SK-N-SH treated with all-trans-retinoic acid at 6 μM for 48 hours (cell line): ENCODE results near the gene SUGP1.

Source experiments
- ATAC-seq: fragments of 200-7000 bp; cut with Tn5 transposase; 3 replicates; pipeline ENCODE4 v1.9.1; 2020; ENCODE audit warnings: mild to moderate bottlenecking, moderate library complexity
- ARNTL ChIP-seq: fragments of 450-650 bp; formaldehyde crosslinking; IDR thresholded peaks from 2 replicates; pipeline ENCODE4 v1.5.0; 2020; ENCODE audit warnings: low read depth, mild to moderate bottlenecking, moderate library complexity, borderline replicate concordance
- BACH2 ChIP-seq: fragments of 250-450 bp; sonication (Bioruptor Pico); IDR thresholded peaks from 2 replicates; pipeline ENCODE4 v1.9.0; 2021; ENCODE audit warnings: mild to moderate bottlenecking, borderline replicate concordance
- CREB5 ChIP-seq: fragments of 250-450 bp; sonication (Bioruptor Pico); IDR thresholded peaks from 2 replicates; pipeline ENCODE4 v1.5.1; 2020; ENCODE audit warnings: low read depth, mild to moderate bottlenecking, moderate library complexity
- CSDC2 ChIP-seq: fragments of 250-450 bp; sonication (Bioruptor Pico); IDR thresholded peaks from 2 replicates; pipeline ENCODE4 v1.5.0; 2020; ENCODE audit warnings: mild to moderate bottlenecking, moderate library complexity
- CSRNP3 ChIP-seq: fragments of 250-450 bp; sonication (Bioruptor Pico); IDR thresholded peaks from 2 replicates; pipeline ENCODE4 v1.5.1; 2021; ENCODE audit warnings: mild to moderate bottlenecking, moderate library complexity
- ESRRG ChIP-seq: fragments of 250-450 bp; sonication (Bioruptor Pico); IDR thresholded peaks from 2 replicates; pipeline ENCODE4 v1.6.1; 2021; ENCODE audit warnings: mild to moderate bottlenecking
- GLIS3 ChIP-seq: fragments of 250-450 bp; sonication (Bioruptor Pico); IDR thresholded peaks from 2 replicates; pipeline ENCODE4 v1.5.0; 2020; ENCODE audit warnings: mild to moderate bottlenecking, moderate library complexity
- ISL1 ChIP-seq: fragments of 250-450 bp; sonication (Bioruptor Pico); IDR thresholded peaks from 2 replicates; pipeline ENCODE4 v2.1.2; 2022; ENCODE audit warnings: mild to moderate bottlenecking, moderate library complexity
- OSR1 ChIP-seq: fragments of 250-450 bp; sonication (Bioruptor Pico); IDR thresholded peaks from 2 replicates; pipeline ENCODE4 v1.8.0; 2022; ENCODE audit warnings: moderate library complexity, mild to moderate bottlenecking, inconsistent platforms
- PATZ1 ChIP-seq: fragments of 250-450 bp; sonication (Bioruptor Pico); IDR thresholded peaks from 2 replicates; pipeline ENCODE4 v1.8.0; 2020; ENCODE audit warnings: mild to moderate bottlenecking, moderate library complexity, borderline replicate concordance
- RARB ChIP-seq: fragments of 250-450 bp; sonication (Bioruptor Pico); IDR thresholded peaks from 2 replicates; pipeline ENCODE4 v1.8.0; 2021; ENCODE audit warnings: mild to moderate bottlenecking, moderate library complexity
- TCF4 ChIP-seq: fragments of 250-450 bp; sonication (Bioruptor Pico); IDR thresholded peaks from 2 replicates; pipeline ENCODE4 v1.8.0; 2021; ENCODE audit warnings: mild to moderate bottlenecking, moderate library complexity, borderline replicate concordance
- TOX ChIP-seq: fragments of 250-450 bp; sonication (Bioruptor Pico); IDR thresholded peaks from 2 replicates; pipeline ENCODE4 v1.8.0; 2021; ENCODE audit warnings: mild to moderate bottlenecking, moderate library complexity, borderline replicate concordance
- ZC3H10 ChIP-seq: fragments of 250-450 bp; sonication (Bioruptor Pico); IDR thresholded peaks from 2 replicates; pipeline ENCODE4 v1.5.1; 2021; ENCODE audit warnings: mild to moderate bottlenecking, moderate library complexity
- ZFP3 ChIP-seq: fragments of 250-450 bp; sonication (Bioruptor Pico); IDR thresholded peaks from 2 replicates; pipeline ENCODE4 v1.5.0; 2020; ENCODE audit warnings: mild to moderate bottlenecking, moderate library complexity
- ZNF565 ChIP-seq: fragments of 450-650 bp; formaldehyde crosslinking; conservative IDR thresholded peaks from 2 replicates; pipeline ENCODE4 v1.5.0; 2020; ENCODE audit warnings: low read depth, mild to moderate bottlenecking, moderate library complexity
- ZNF70 ChIP-seq: fragments of 450-650 bp; formaldehyde crosslinking; IDR thresholded peaks from 2 replicates; pipeline ENCODE4 v1.5.0; 2020; ENCODE audit warnings: mild to moderate bottlenecking, moderate library complexity
- ZNF8 ChIP-seq: fragments of 450-650 bp; formaldehyde crosslinking; IDR thresholded peaks from 2 replicates; pipeline ENCODE4 v1.5.0; 2020; ENCODE audit warnings: mild to moderate bottlenecking, moderate library complexity
- TF ChIP-seq, protein P1 (sequence below): fragments of 250-450 bp; sonication (Bioruptor Pico); IDR thresholded peaks from 2 replicates; pipeline ENCODE4 v1.8.0; 2021; ENCODE audit warnings: low read depth, mild to moderate bottlenecking, moderate library complexity, borderline replicate concordance

SUGP1 gene

GRCh38 chr19:19356901-19357566 is 36.7 kb upstream of the SUGP1 start:
- TF ChIP-seq ZNF70 (no peak), CSDC2 (CRISPR knock-in tag) (no peak), PATZ1 (CRISPR knock-in tag) (no peak), BACH2 (no peak), TOX (no peak), ARNTL (CRISPR knock-in tag) (no peak), ZC3H10 (CRISPR knock-in tag) (no peak), CREB5 (CRISPR knock-in tag) (no peak), ZNF8 (CRISPR knock-in tag) (no peak), GLIS3 (CRISPR knock-in tag) (no peak)
- TF ChIP-seq, protein P1, sequence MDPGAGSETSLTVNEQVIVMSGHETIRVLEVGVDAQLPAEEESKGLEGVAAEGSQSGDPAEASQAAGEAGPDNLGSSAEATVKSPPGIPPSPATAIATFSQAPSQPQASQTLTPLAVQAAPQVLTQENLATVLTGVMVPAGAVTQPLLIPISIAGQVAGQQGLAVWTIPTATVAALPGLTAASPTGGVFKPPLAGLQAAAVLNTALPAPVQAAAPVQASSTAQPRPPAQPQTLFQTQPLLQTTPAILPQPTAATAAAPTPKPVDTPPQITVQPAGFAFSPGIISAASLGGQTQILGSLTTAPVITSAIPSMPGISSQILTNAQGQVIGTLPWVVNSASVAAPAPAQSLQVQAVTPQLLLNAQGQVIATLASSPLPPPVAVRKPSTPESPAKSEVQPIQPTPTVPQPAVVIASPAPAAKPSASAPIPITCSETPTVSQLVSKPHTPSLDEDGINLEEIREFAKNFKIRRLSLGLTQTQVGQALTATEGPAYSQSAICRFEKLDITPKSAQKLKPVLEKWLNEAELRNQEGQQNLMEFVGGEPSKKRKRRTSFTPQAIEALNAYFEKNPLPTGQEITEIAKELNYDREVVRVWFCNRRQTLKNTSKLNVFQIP (CRISPR knock-in tag), result no peak
- no peak for ATAC-seq

GRCh38 chr19:19356500-19356899 is 36.2 kb upstream of the SUGP1 start:
- TF ChIP-seq ZNF565 (CRISPR knock-in tag), result no peak
- no peak for TF ChIP-seq GLIS3 (CRISPR knock-in tag)
- TF ChIP-seq ZC3H10 (CRISPR knock-in tag), result no peak
- TF ChIP-seq OSR1 (CRISPR knock-in tag), result no peak
- ATAC-seq, result no peak

DNA sequence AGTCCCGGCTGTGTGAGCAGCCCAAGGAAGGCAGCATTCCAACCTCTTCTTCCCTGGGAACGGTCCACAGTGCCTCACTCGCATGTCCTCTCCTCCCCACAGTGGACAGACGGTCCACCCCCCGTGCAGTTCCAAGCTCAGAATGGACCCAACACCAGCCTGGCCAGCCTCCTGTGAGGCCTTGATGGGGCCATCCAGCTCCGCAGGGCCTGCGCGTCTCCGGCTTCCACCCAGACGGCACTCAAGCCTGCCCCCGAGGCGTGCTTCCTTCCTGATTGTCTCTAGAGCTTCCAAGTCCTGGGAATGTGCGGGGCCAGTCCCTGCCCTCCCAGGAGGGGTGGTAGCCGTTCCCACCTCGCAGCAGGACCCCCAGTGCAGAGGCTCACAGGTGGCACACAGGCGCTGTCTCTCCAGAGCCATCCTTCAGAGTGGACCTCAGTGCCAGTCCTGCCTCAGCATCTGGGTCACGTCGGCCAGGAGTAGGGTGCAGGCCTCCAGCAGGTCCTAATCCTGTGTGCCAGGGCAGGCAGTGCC is 35.4 kb upstream of the SUGP1 start:
- TF ChIP-seq ZNF565 (CRISPR knock-in tag), result no peak
- TF ChIP-seq, protein P1 (CRISPR knock-in tag), result no peak
- no peak for TF ChIP-seq ZNF70
- no peak for TF ChIP-seq ZFP3 (CRISPR knock-in tag)
- TF ChIP-seq ZC3H10 (CRISPR knock-in tag), result no peak
- no peak for TF ChIP-seq PATZ1 (CRISPR knock-in tag)
- TF ChIP-seq TCF4 (CRISPR knock-in tag), result no peak
- no peak for TF ChIP-seq GLIS3 (CRISPR knock-in tag)
- TF ChIP-seq, all 23 proteins: peak for 0
- ATAC-seq, result no peak

GRCh38 chr19:19354932-19355331 is 34.6 kb upstream of the SUGP1 start:
- no peak for ATAC-seq
- TF ChIP-seq ZNF565 (CRISPR knock-in tag), result no peak
- no peak for TF ChIP-seq ISL1 (CRISPR knock-in tag)
- no peak for TF ChIP-seq OSR1 (CRISPR knock-in tag)
- TF ChIP-seq CSDC2 (CRISPR knock-in tag), result no peak
- TF ChIP-seq TOX, result no peak
- TF ChIP-seq ARNTL (CRISPR knock-in tag), result no peak
- no peak for TF ChIP-seq ESRRG (CRISPR knock-in tag)
- TF ChIP-seq PATZ1 (CRISPR knock-in tag), result no peak
- TF ChIP-seq CSRNP3 (CRISPR knock-in tag), result no peak
- TF ChIP-seq RARB (CRISPR knock-in tag), result no peak
